H1 (cell line): ENCODE results near the gene RASA4. TPM values are rescaled to one million over a fixed set of nuclear protein-coding genes. Genes with fewer than 3 reads are reported as not detected.
"Not testable (repeated sequence)": the region's sequence is repeated elsewhere in the genome, so short reads cannot be mapped to it uniquely, and the experiment has no call there.

Experiments
- CTCF ChIA-PET: fragments of 300-600 bp; sonication (Branson Sonifier 250); formaldehyde crosslinking; loops from one replicate; lab custom pipeline; 2021; ENCODE audit not compliant: partially characterized antibody; lab: Charles Lee
- POLR2A ChIA-PET: fragments of 300-600 bp; sonication (Branson Sonifier 250); formaldehyde crosslinking; loops from one replicate; lab custom pipeline; 2021; ENCODE audit warnings: inconsistent platforms; ENCODE audit not compliant: partially characterized antibody; lab: Charles Lee
- DNase-seq, 2 experiments: peaks; one replicate each; pipeline versions ENCODE4 v3.0.0 to v3.0.0-alpha.2; 2010 to 2022; ENCODE audit warnings: low spot score in 2 of 2, low read depth in 1 of 2, mixed read lengths in 1 of 2
- FAIRE-seq: peaks from 2 replicates; lab custom pipeline; 2011; peaks lifted over from hg19 to GRCh38; lab: Jason Lieb, UNC
- H2AFZ ChIP-seq: 2 replicates; pipeline ENCODE4 v1.8.1; 2012; ENCODE audit warnings: low read length, inconsistent platforms
- H2AK5ac ChIP-seq: 2 replicates; pipeline ENCODE4 v1.6.1; 2013; ENCODE audit warnings: low read depth, low read length
- H2BK120ac ChIP-seq: replicated peaks from 2 replicates; pipeline ENCODE3; 2013; ENCODE audit warnings: low read depth, low read length, inconsistent platforms
- H2BK12ac ChIP-seq: 2 replicates; pipeline ENCODE4 v1.6.1; 2013; ENCODE audit warnings: low read depth, low read length
- H2BK15ac ChIP-seq: 2 replicates; pipeline ENCODE4 v1.6.1; 2013; ENCODE audit warnings: low read length
- H2BK20ac ChIP-seq: 2 replicates; pipeline ENCODE4 v1.6.1; 2013; ENCODE audit warnings: low read length
- H2BK5ac ChIP-seq: 2 replicates; pipeline ENCODE4 v1.6.1; 2013; ENCODE audit warnings: low read depth, low read length
- H3K14ac ChIP-seq: 2 replicates; pipeline ENCODE4 v1.6.1; 2013; ENCODE audit warnings: inconsistent platforms; ENCODE audit not compliant: insufficient read length
- H3K18ac ChIP-seq: 2 replicates; pipeline ENCODE4 v1.6.1; 2013; ENCODE audit warnings: low read length; ENCODE audit errors: extremely low read depth
- H3K23ac ChIP-seq: 2 replicates; pipeline ENCODE4 v1.6.1; 2013; ENCODE audit warnings: inconsistent platforms; ENCODE audit not compliant: insufficient read length
- H3K23me2 ChIP-seq: 2 replicates; pipeline ENCODE4 v1.6.1; 2013; ENCODE audit warnings: low read depth, low read length
- H3K27ac ChIP-seq: 2 replicates; pipeline ENCODE4 v1.6.1; 2011; ENCODE audit warnings: low read depth, low read length, inconsistent platforms
- H3K27me3 ChIP-seq, 4 experiments: replicated peaks in 1 of 4; 1 replicate in 1 of 4; 2 replicates in 3 of 4; pipeline versions ENCODE4 v1.6.1 to v1.8.1; 2011 to 2013; ENCODE audit warnings: low read length in 3 of 4, mild to moderate bottlenecking in 3 of 4, inconsistent platforms in 2 of 4, mixed read lengths in 2 of 4, moderate library complexity in 1 of 4; ENCODE audit not compliant: control insufficient read depth in 3 of 4, insufficient read depth in 3 of 4; ENCODE audit errors: extremely low read depth in 1 of 4
- H3K36me3 ChIP-seq, 4 experiments: 2 replicates each; pipeline versions ENCODE4 v1.6.1 to v1.8.1; 2011 to 2013; ENCODE audit warnings: mild to moderate bottlenecking in 4 of 4, low read length in 3 of 4, moderate library complexity in 2 of 4, control low read depth in 1 of 4, inconsistent platforms in 1 of 4; ENCODE audit not compliant: insufficient read depth in 4 of 4, control insufficient read depth in 2 of 4
- H3K4ac ChIP-seq: replicated peaks from 2 replicates; pipeline ENCODE3; 2013; ENCODE audit warnings: low read length, low read depth, mixed read lengths, inconsistent platforms; ENCODE audit not compliant: insufficient read length
- H3K4me1 ChIP-seq, 4 experiments: replicated peaks in 1 of 4; 1 replicate in 1 of 4; 2 replicates in 3 of 4; pipeline versions ENCODE4 v1.6.1 to v1.8.1; 2011 to 2013; ENCODE audit warnings: low read length in 3 of 4, inconsistent platforms in 2 of 4, mixed read lengths in 1 of 4; ENCODE audit not compliant: insufficient read depth in 4 of 4, control insufficient read depth in 3 of 4
- H3K4me2 ChIP-seq, 2 experiments: 2 replicates each; pipeline versions ENCODE4 v1.6.1 to v1.8.1; 2011 to 2013; ENCODE audit warnings: low read depth in 2 of 2, low read length in 2 of 2, control low read depth in 1 of 2, inconsistent platforms in 1 of 2, mild to moderate bottlenecking in 1 of 2; ENCODE audit not compliant: insufficient read depth in 1 of 2
- H3K4me3 ChIP-seq, 4 experiments: fragments of 200-600, 300-600 bp in 1 of 4; sonication (generic), shearing (Covaris generic), sonication (Bioruptor Twin) in 1 of 4; 2 replicates each; pipeline versions ENCODE4 v1.5.1 to v1.8.1; 2011 to 2016; ENCODE audit warnings: low read length in 4 of 4, low read depth in 3 of 4, control low read depth in 2 of 4, inconsistent platforms in 2 of 4, mild to moderate bottlenecking in 2 of 4, mixed read lengths in 1 of 4, moderate library complexity in 1 of 4; ENCODE audit not compliant: insufficient read depth in 2 of 4; ENCODE audit errors: extremely low read depth in 1 of 4
- H3K56ac ChIP-seq: replicated peaks from 2 replicates; pipeline ENCODE3; 2013; ENCODE audit warnings: low read depth, mild to moderate bottlenecking, mixed read lengths, low read length, inconsistent platforms; ENCODE audit not compliant: insufficient read length
- H3K79me1 ChIP-seq: 2 replicates; pipeline ENCODE4 v1.6.1; 2013; ENCODE audit warnings: low read depth, low read length, control low read depth
- H3K79me2 ChIP-seq, 2 experiments: 2 replicates each; pipeline versions ENCODE4 v1.6.1 to v1.8.1; 2012 to 2013; ENCODE audit warnings: low read length in 2 of 2, mild to moderate bottlenecking in 2 of 2, inconsistent platforms in 1 of 2; ENCODE audit not compliant: insufficient read depth in 2 of 2, control insufficient read depth in 1 of 2
- H3K9ac ChIP-seq, 4 experiments: replicated peaks in 1 of 4; 1 replicate in 1 of 4; 2 replicates in 3 of 4; pipeline versions ENCODE4 v1.6.1 to v1.8.1; 2011 to 2013; ENCODE audit warnings: low read depth in 3 of 4, low read length in 3 of 4, control low read depth in 2 of 4, mild to moderate bottlenecking in 2 of 4, moderate library complexity in 2 of 4, inconsistent platforms in 1 of 4; ENCODE audit errors: extremely low read depth in 1 of 4
- H3K9me3 ChIP-seq, 2 experiments: 2 replicates each; pipeline versions ENCODE4 v1.6.1 to v1.8.1; 2012 to 2013; ENCODE audit warnings: mild to moderate bottlenecking in 2 of 2, moderate library complexity in 2 of 2, control low read depth in 1 of 2, inconsistent platforms in 1 of 2, low read depth in 1 of 2, low read length in 1 of 2, mixed read lengths in 1 of 2; ENCODE audit not compliant: insufficient read depth in 2 of 2
- H4K20me1 ChIP-seq, 2 experiments: replicated peaks in 1 of 2; 2 replicates each; pipeline versions ENCODE3 to v1.8.1; 2011 to 2013; ENCODE audit warnings: inconsistent platforms in 2 of 2, low read length in 2 of 2, mild to moderate bottlenecking in 1 of 2; ENCODE audit not compliant: insufficient read depth in 2 of 2, control insufficient read depth in 1 of 2
- H4K5ac ChIP-seq: 2 replicates; pipeline ENCODE4 v1.6.1; 2013; ENCODE audit warnings: low read length, low read depth, mixed read lengths, inconsistent platforms; ENCODE audit not compliant: insufficient read length
- H4K8ac ChIP-seq: 2 replicates; pipeline ENCODE4 v1.8.0; 2013; ENCODE audit warnings: mild to moderate bottlenecking, moderate library complexity, low read length, inconsistent platforms; ENCODE audit not compliant: insufficient read depth; ENCODE audit errors: extremely low read depth
- H4K91ac ChIP-seq: replicated peaks from 2 replicates; pipeline ENCODE3; 2013; ENCODE audit warnings: low read length, mixed read lengths, inconsistent platforms; ENCODE audit not compliant: insufficient read length
- WGBS, 2 experiments: shearing (Covaris generic) in 1 of 2; methylation state at CpG; one replicate each; pipeline versions ENCODE4 v1.1.6 to v1.1.7; 2013 to 2015; ENCODE audit warnings: low lambda C conversion rate in 2 of 2, mixed read lengths in 2 of 2, inconsistent platforms in 1 of 2, low coverage in 1 of 2, missing lambda C conversion rate in 1 of 2; ENCODE audit not compliant: insufficient replicate concordance in 2 of 2, insufficient coverage in 1 of 2, insufficient read length in 1 of 2; ENCODE audit errors: extremely low coverage in 1 of 2, missing lambda C conversion rate in 1 of 2; 5-methylcytosine and 5-hydroxymethylcytosine counted together
- polyA plus RNA-seq, 7 experiments: library from polyadenylated mRNA; depleted of rRNA in 3 of 7; stranded (reverse) in 5 of 7; unstranded in 2 of 7; fragments of >200 nt in 5 of 7; fragments of 200-250 nt in 2 of 7; gene quantifications; 1 replicate in 5 of 7; 2 replicates in 1 of 7; 4 replicates in 1 of 7; pipeline versions ENCODE4 v1.2.1 to v1.2.3, GENCODE V29; 2011 to 2013; ENCODE audit warnings: missing spikeins in 2 of 7, mixed read lengths in 2 of 7
- total RNA-seq: library from RNA; stranded (reverse); fragmentation: NEBNext Ultra II Directional; extraction: Animal tissue kit (Norgen Biotek cat#: 25700); gene quantifications from 2 replicates; pipeline ENCODE4 v1.2.1, GENCODE V29; 2021

The RASA4 gene
- total and polyA plus RNA-seq, 2 of the 8 experiments (the other 6 are each of a cell fraction or from before 2014, with no cell fraction given), result 19.6 to 23.4 TPM

GRCh38 chr7:102636956-102637355 is 20.4 kb upstream of the RASA4 start:
- H2BK120ac ChIP-seq, result not testable (repeated sequence)

GRCh38 chr7:102635354-102635753 is 18.8 kb upstream of the RASA4 start:
- H3K27ac ChIP-seq, H3K27me3 ChIP-seq, FAIRE-seq, H4K5ac ChIP-seq, H3K4me1 ChIP-seq, H2BK120ac ChIP-seq, H3K79me2 ChIP-seq, H4K91ac ChIP-seq, H2AFZ ChIP-seq, H3K56ac ChIP-seq, H3K4me2 ChIP-seq, H3K4me3 ChIP-seq, H2BK12ac ChIP-seq, H3K9me3 ChIP-seq, H3K79me1 ChIP-seq, H2BK15ac ChIP-seq, H3K23ac ChIP-seq, POLR2A ChIA-PET, H4K8ac ChIP-seq, H3K14ac ChIP-seq, H2AK5ac ChIP-seq, H2BK20ac ChIP-seq, H2BK5ac ChIP-seq, H4K20me1 ChIP-seq, H3K23me2 ChIP-seq, H3K18ac ChIP-seq, H3K9ac ChIP-seq, H3K4ac ChIP-seq, DNase-seq, CTCF ChIA-PET, H3K36me3 ChIP-seq: not testable (repeated sequence)
- no CpG with 5 or more reads among the region's 5 CpGs for WGBS, 2 experiments

More at GRCh38 chr7:102636956-102637355, 20.4 kb upstream of the RASA4 start:
- H3K9ac ChIP-seq, H3K79me2 ChIP-seq, H2AFZ ChIP-seq, H3K27me3 ChIP-seq, H3K23ac ChIP-seq, H2BK20ac ChIP-seq, H3K4me2 ChIP-seq, H2BK15ac ChIP-seq, H3K36me3 ChIP-seq, H4K5ac ChIP-seq, H3K4me3 ChIP-seq, H3K27ac ChIP-seq, H3K56ac ChIP-seq, H4K91ac ChIP-seq, H3K14ac ChIP-seq, H2BK5ac ChIP-seq, H3K4ac ChIP-seq, H2BK12ac ChIP-seq, H3K18ac ChIP-seq, H3K23me2 ChIP-seq, POLR2A ChIA-PET, H3K9me3 ChIP-seq, CTCF ChIA-PET, H4K8ac ChIP-seq, DNase-seq, H3K79me1 ChIP-seq, H2AK5ac ChIP-seq, FAIRE-seq, H3K4me1 ChIP-seq, H4K20me1 ChIP-seq: not testable (repeated sequence)
- 86% methylated on average over 7 of the region's 13 CpGs; no CpG with 5 or more reads in 1 of the 2 experiments for WGBS, 2 experiments
